AG04450 (cell line): ENCODE data around the gene PPME1. TPM values are rescaled to one million over a fixed set of nuclear protein-coding genes. Genes with fewer than 3 reads are reported as not detected.

Experiments
- CTCF ChIA-PET: fragments of 300-600, 350-600 bp; formaldehyde crosslinking; extraction: SDS; loops from one replicate; lab custom pipeline; 2022; ENCODE audit warnings: antibody characterized with exemption, inconsistent platforms; lab: Charles Lee
- POLR2A ChIA-PET: fragments of 350-600 bp; formaldehyde crosslinking; extraction: SDS; loops from one replicate; lab custom pipeline; 2021; ENCODE audit warnings: antibody characterized with exemption, inconsistent platforms; lab: Yijun Ruan, JAX
- DNase-seq: peaks from one replicate; pipeline ENCODE4 v3.0.0-alpha.2; 2011; ENCODE audit warnings: low read depth, low spot score
- H3K27ac ChIP-seq: one replicate; pipeline ENCODE4 v1.5.1; 2012; ENCODE audit warnings: low read depth, low read length, control low read depth
- H3K27me3 ChIP-seq: one replicate; pipeline ENCODE4 v1.6.0; 2012; ENCODE audit warnings: low read length; ENCODE audit not compliant: control insufficient read depth, insufficient read depth
- H3K4me3 ChIP-seq: 2 replicates; pipeline ENCODE4 v1.5.1; 2011; ENCODE audit warnings: mild to moderate bottlenecking, low read depth, low read length, control low read depth
- H3K9me3 ChIP-seq: 2 replicates; pipeline ENCODE4 v1.5.1; 2012; ENCODE audit warnings: low read length; ENCODE audit not compliant: control insufficient read depth, insufficient read depth
- CTCF ChIP-seq: IDR thresholded peaks from 2 replicates; pipeline ENCODE4 v1.5.1; 2011; ENCODE audit warnings: low read depth, low read length, control low read depth, inconsistent platforms
- polyA plus RNA-seq: library from polyadenylated mRNA; depleted of rRNA; stranded (reverse); fragments of >200 nt; gene quantifications from 2 replicates; pipeline ENCODE4 v1.2.3, GENCODE V29; 2011

PPME1 gene
- polyA plus RNA-seq, 1 experiment: 59.6 TPM

- POLR2A ChIA-PET: no interaction called here
- CTCF ChIA-PET: no interaction called here
Observed at GRCh38 chr11:74249496-74249895, 78.4 kb downstream of the PPME1 start.

GRCh38 chr11:74253361-74253760 is 82.3 kb downstream of the PPME1 start:
- no peaks in the 10 kb centered on the region for H3K27me3 ChIP-seq
- TF ChIP-seq CTCF: no peak
- CTCF ChIA-PET: interaction anchor here (1.7 to 7.2 kb wide), 2 partner anchors 68 to 197 kb away, joined by 5 to 172 read pairs; no protein-coding TSS in a partner anchor
- POLR2A ChIA-PET: no interaction called here
- no peak overlapping the region for H3K27ac ChIP-seq
- no peak for DNase-seq
- H3K9me3 ChIP-seq: no peaks in the 10 kb centered on the region
- H3K4me3 ChIP-seq: no peak overlapping the region

More at GRCh38 chr11:74249496-74249895, 78.4 kb downstream of the PPME1 start:
- no peak for TF ChIP-seq CTCF
- Histone ChIP-seq H3K4me3 (no peak overlapping the region), H3K9me3 (no peaks in the 10 kb centered on the region), H3K27ac (no peak overlapping the region), H3K27me3 (no peaks in the 10 kb centered on the region)
- DNase-seq: no peak

- ChIA-PET CTCF (interaction anchor here (0.6 to 7.2 kb wide), 56 partner anchors 9 to 524 kb away, joined by 3 to 172 read pairs (median 4); partner anchors contain the start of genes C2CD3, LIPT2, PGM2L1 and PPME1), POLR2A (interaction anchor here (0.5 to 1.7 kb wide), 3 partner anchors 45 to 193 kb away, joined by 3 to 6 read pairs (median 4); no protein-coding TSS in a partner anchor)
- peak; percentile 96 for TF ChIP-seq CTCF
- H3K9me3 ChIP-seq: peaks cover 2% of the 10 kb centered on the region; the same call in 1 of the 2 replicates
- no peak overlapping the region for H3K27ac ChIP-seq
- H3K4me3 ChIP-seq: no peak overlapping the region
- no peaks in the 10 kb centered on the region for H3K27me3 ChIP-seq
- no peak for DNase-seq
Observed at GRCh38 chr11:74255741-74256375, 84.8 kb downstream of the PPME1 start.

- DNase-seq: no peak
- peaks cover 3% of the 10 kb centered on the region; the same call in 1 of the 2 replicates for H3K9me3 ChIP-seq
- no peaks in the 10 kb centered on the region for H3K27me3 ChIP-seq
- no peak for TF ChIP-seq CTCF
- ChIA-PET POLR2A (interaction anchor here (1.3 to 1.7 kb wide), 2 partner anchors 65 to 193 kb away, joined by 4 to 6 read pairs; no protein-coding TSS in a partner anchor), CTCF (interaction anchor here (0.6 to 7.2 kb wide), 42 partner anchors 8 to 524 kb away, joined by 3 to 172 read pairs (median 5); partner anchors contain the start of genes C2CD3, LIPT2, PGM2L1 and PPME1)
- no peak overlapping the region for H3K27ac ChIP-seq
- H3K4me3 ChIP-seq: no peak overlapping the region
Observed at GRCh38 chr11:74256378-74257133, 85.5 kb downstream of the PPME1 start.
